ENCODE data around the gene SLC25A12.

Gene SLC25A12

DNA sequence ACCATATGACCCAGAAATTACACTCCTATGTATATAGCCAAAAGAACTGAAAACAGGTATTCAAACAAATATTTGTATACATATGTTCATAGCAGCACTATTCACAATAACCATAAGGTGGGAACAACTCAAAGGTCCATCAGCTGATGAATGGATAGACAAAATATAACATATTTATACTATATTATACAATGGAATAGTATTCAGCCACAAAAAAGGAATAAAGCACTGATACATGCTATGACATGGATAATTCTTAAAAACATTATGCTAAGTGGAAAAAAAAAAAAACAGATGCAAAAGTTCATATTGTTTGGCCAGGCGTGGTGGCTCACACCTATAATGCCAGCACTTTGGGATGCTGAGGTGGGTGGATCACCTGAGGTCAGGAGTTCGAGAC, 52.0 kb downstream of the SLC25A12 start:
- TF ChIP-seq, protein P1, sequence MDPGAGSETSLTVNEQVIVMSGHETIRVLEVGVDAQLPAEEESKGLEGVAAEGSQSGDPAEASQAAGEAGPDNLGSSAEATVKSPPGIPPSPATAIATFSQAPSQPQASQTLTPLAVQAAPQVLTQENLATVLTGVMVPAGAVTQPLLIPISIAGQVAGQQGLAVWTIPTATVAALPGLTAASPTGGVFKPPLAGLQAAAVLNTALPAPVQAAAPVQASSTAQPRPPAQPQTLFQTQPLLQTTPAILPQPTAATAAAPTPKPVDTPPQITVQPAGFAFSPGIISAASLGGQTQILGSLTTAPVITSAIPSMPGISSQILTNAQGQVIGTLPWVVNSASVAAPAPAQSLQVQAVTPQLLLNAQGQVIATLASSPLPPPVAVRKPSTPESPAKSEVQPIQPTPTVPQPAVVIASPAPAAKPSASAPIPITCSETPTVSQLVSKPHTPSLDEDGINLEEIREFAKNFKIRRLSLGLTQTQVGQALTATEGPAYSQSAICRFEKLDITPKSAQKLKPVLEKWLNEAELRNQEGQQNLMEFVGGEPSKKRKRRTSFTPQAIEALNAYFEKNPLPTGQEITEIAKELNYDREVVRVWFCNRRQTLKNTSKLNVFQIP (CRISPR knock-in tag; IDR thresholded peaks at IDR 0.05; ENCODE audit: borderline replicate concordance, low read depth) = no peak
- no peak for TF ChIP-seq TOX (CRISPR knock-in tag; IDR thresholded peaks at IDR 0.05; ENCODE audit: borderline replicate concordance)
- no peak for TF ChIP-seq TCF4 (CRISPR knock-in tag; IDR thresholded peaks at IDR 0.05; ENCODE audit: borderline replicate concordance)
- no peak for TF ChIP-seq CSDC2 (CRISPR knock-in tag; IDR thresholded peaks at IDR 0.05)
- no peak for TF ChIP-seq ARNTL (CRISPR knock-in tag; IDR thresholded peaks at IDR 0.05; ENCODE audit: borderline replicate concordance, low read depth)
- no peak for TF ChIP-seq ZC3H10 (CRISPR knock-in tag; IDR thresholded peaks at IDR 0.05)
- TF ChIP-seq ZNF565 (CRISPR knock-in tag; conservative IDR thresholded peaks at IDR 0.05; ENCODE audit: low read depth) = no peak
- no peak for TF ChIP-seq BACH2 (CRISPR knock-in tag; IDR thresholded peaks at IDR 0.05; ENCODE audit: borderline replicate concordance)
- TF ChIP-seq, protein P2, sequence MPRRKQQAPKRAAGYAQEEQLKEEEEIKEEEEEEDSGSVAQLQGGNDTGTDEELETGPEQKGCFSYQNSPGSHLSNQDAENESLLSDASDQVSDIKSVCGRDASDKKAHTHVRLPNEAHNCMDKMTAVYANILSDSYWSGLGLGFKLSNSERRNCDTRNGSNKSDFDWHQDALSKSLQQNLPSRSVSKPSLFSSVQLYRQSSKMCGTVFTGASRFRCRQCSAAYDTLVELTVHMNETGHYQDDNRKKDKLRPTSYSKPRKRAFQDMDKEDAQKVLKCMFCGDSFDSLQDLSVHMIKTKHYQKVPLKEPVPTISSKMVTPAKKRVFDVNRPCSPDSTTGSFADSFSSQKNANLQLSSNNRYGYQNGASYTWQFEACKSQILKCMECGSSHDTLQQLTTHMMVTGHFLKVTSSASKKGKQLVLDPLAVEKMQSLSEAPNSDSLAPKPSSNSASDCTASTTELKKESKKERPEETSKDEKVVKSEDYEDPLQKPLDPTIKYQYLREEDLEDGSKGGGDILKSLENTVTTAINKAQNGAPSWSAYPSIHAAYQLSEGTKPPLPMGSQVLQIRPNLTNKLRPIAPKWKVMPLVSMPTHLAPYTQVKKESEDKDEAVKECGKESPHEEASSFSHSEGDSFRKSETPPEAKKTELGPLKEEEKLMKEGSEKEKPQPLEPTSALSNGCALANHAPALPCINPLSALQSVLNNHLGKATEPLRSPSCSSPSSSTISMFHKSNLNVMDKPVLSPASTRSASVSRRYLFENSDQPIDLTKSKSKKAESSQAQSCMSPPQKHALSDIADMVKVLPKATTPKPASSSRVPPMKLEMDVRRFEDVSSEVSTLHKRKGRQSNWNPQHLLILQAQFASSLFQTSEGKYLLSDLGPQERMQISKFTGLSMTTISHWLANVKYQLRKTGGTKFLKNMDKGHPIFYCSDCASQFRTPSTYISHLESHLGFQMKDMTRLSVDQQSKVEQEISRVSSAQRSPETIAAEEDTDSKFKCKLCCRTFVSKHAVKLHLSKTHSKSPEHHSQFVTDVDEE (CRISPR knock-in tag; IDR thresholded peaks at IDR 0.05) = no peak
- TF ChIP-seq ZFP30 (CRISPR knock-in tag; IDR thresholded peaks at IDR 0.05) = no peak
- TF ChIP-seq RARB (CRISPR knock-in tag; IDR thresholded peaks at IDR 0.05) = no peak
- TF ChIP-seq ESRRG (CRISPR knock-in tag; IDR thresholded peaks at IDR 0.05) = no peak
- TF ChIP-seq SNAI2 (CRISPR knock-in tag; IDR thresholded peaks at IDR 0.05) = no peak
- TF ChIP-seq OSR1 (CRISPR knock-in tag; IDR thresholded peaks at IDR 0.05) = no peak
- TF ChIP-seq, protein P3, sequence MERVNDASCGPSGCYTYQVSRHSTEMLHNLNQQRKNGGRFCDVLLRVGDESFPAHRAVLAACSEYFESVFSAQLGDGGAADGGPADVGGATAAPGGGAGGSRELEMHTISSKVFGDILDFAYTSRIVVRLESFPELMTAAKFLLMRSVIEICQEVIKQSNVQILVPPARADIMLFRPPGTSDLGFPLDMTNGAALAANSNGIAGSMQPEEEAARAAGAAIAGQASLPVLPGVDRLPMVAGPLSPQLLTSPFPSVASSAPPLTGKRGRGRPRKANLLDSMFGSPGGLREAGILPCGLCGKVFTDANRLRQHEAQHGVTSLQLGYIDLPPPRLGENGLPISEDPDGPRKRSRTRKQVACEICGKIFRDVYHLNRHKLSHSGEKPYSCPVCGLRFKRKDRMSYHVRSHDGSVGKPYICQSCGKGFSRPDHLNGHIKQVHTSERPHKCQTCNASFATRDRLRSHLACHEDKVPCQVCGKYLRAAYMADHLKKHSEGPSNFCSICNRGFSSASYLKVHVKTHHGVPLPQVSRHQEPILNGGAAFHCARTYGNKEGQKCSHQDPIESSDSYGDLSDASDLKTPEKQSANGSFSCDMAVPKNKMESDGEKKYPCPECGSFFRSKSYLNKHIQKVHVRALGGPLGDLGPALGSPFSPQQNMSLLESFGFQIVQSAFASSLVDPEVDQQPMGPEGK (CRISPR knock-in tag; IDR thresholded peaks at IDR 0.05; ENCODE audit: borderline replicate concordance) = no peak
- TF ChIP-seq, protein P4, sequence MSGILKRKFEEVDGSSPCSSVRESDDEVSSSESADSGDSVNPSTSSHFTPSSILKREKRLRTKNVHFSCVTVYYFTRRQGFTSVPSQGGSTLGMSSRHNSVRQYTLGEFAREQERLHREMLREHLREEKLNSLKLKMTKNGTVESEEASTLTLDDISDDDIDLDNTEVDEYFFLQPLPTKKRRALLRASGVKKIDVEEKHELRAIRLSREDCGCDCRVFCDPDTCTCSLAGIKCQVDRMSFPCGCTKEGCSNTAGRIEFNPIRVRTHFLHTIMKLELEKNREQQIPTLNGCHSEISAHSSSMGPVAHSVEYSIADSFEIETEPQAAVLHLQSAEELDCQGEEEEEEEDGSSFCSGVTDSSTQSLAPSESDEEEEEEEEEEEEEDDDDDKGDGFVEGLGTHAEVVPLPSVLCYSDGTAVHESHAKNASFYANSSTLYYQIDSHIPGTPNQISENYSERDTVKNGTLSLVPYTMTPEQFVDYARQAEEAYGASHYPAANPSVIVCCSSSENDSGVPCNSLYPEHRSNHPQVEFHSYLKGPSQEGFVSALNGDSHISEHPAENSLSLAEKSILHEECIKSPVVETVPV (CRISPR knock-in tag; IDR thresholded peaks at IDR 0.05) = no peak
- ATAC-seq = no peak

DNA sequence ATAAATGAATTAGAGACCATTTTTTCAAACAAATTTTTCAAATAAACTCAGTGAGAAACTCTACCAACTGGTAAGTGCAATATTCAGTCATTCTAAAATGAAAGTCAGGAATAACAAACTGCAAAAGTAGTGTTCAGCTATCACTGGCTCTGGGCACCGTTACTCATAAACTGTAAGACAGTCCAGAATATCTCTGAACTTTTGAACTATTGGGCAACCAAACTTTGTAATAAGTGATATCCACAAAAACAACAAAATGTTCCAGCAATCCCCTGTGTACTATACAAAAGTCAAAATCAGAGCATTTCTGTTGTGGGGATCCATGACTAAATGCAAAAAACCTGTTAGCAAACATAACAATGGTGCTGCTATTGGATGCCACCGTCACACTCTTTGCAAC, 56.3 kb downstream of the SLC25A12 start:
- ATAC-seq = no peak
- TF ChIP-seq SNAI2 (CRISPR knock-in tag; IDR thresholded peaks at IDR 0.05) (no peak), ZNF565 (CRISPR knock-in tag; conservative IDR thresholded peaks at IDR 0.05; ENCODE audit: low read depth) (no peak), CSDC2 (CRISPR knock-in tag; IDR thresholded peaks at IDR 0.05) (no peak), ARNTL (CRISPR knock-in tag; IDR thresholded peaks at IDR 0.05; ENCODE audit: borderline replicate concordance, low read depth) (no peak)
- TF ChIP-seq, protein P1 (CRISPR knock-in tag; IDR thresholded peaks at IDR 0.05; ENCODE audit: borderline replicate concordance, low read depth) = no peak
- TF ChIP-seq, protein P5, sequence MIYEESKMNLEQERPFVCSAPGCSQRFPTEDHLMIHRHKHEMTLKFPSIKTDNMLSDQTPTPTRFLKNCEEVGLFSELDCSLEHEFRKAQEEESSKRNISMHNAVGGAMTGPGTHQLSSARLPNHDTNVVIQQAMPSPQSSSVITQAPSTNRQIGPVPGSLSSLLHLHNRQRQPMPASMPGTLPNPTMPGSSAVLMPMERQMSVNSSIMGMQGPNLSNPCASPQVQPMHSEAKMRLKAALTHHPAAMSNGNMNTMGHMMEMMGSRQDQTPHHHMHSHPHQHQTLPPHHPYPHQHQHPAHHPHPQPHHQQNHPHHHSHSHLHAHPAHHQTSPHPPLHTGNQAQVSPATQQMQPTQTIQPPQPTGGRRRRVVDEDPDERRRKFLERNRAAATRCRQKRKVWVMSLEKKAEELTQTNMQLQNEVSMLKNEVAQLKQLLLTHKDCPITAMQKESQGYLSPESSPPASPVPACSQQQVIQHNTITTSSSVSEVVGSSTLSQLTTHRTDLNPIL (CRISPR knock-in tag; IDR thresholded peaks at IDR 0.05; ENCODE audit: low read depth) = no peak

Data from SK-N-SH treated with all-trans-retinoic acid at 6 μM for 48 hours (cell line).